ENCODE data around the gene UBE2J1. TPM values are rescaled to one million over a fixed set of nuclear protein-coding genes. Genes with fewer than 3 reads are reported as not detected.
"Not testable (repeated sequence)": the region's sequence is repeated elsewhere in the genome, so short reads cannot be mapped to it uniquely, and the experiment has no call there.

The UBE2J1 gene
- total RNA-seq, 1 donor from 2014 or later = 32.8 TPM

- DNase-seq = no peak
- Mint-ChIP-seq H3K36me3 (ENCODE audit: low read depth) (peaks cover 24% of the 10 kb centered on the region), H3K4me3 (no peak overlapping the region), H3K27me3 (no peaks in the 10 kb centered on the region), H3K27ac (no peak overlapping the region), H3K4me1 (no peaks in the 10 kb centered on the region), H3K9me3 (no peaks in the 10 kb centered on the region)
- TF ChIP-seq CTCF (IDR thresholded peaks at IDR 0.05) = no peak
- intact Hi-C loops (cut with micrococcal nuclease) = no loop called here
- ChIA-PET CTCF (interaction anchor here (0.6 kb wide), 1 partner anchor 297 kb away, joined by 3 read pairs; no protein-coding TSS in a partner anchor), POLR2A (interaction anchor here (0.6 kb wide), 1 partner anchor 41 kb away, joined by 4 read pairs; the partner anchor contains the start of gene UBE2J1)
- no peak for ATAC-seq (ENCODE audit: low read depth)
Observed at GRCh38 chr6:89311853-89312531, 40.5 kb downstream of the UBE2J1 start.

GRCh38 chr6:89311530-89311852 is 41.0 kb downstream of the UBE2J1 start:
- ChIA-PET CTCF (interaction anchor here (0.6 kb wide), 1 partner anchor 297 kb away, joined by 3 read pairs; no protein-coding TSS in a partner anchor), POLR2A (interaction anchor here (0.6 kb wide), 1 partner anchor 41 kb away, joined by 4 read pairs; the partner anchor contains the start of gene UBE2J1)
- Mint-ChIP-seq H3K36me3 (ENCODE audit: low read depth) (peaks cover 20% of the 10 kb centered on the region), H3K27ac (no peak overlapping the region), H3K27me3 (no peaks in the 10 kb centered on the region), H3K4me1 (no peaks in the 10 kb centered on the region), H3K4me3 (no peak overlapping the region), H3K9me3 (no peaks in the 10 kb centered on the region)
- no peak for TF ChIP-seq CTCF (IDR thresholded peaks at IDR 0.05)
- DNase-seq (no peak), ATAC-seq (ENCODE audit: low read depth) (no peak)
- intact Hi-C loops (cut with micrococcal nuclease) = no loop called here

GRCh38 chr6:89310929-89311328 is 41.6 kb downstream of the UBE2J1 start:
- ATAC-seq (ENCODE audit: low read depth) (no peak), DNase-seq (no peak)
- H3K4me3 Mint-ChIP-seq = no peak overlapping the region
- ChIA-PET POLR2A (no interaction called here), CTCF (no interaction called here)
- intact Hi-C loops (cut with micrococcal nuclease) = no loop called here
- peaks cover 17% of the 10 kb centered on the region for H3K36me3 Mint-ChIP-seq (ENCODE audit: low read depth)
- no peak overlapping the region for H3K27ac Mint-ChIP-seq
- H3K4me1 Mint-ChIP-seq = no peaks in the 10 kb centered on the region
- no peaks in the 10 kb centered on the region for H3K9me3 Mint-ChIP-seq
- no peaks in the 10 kb centered on the region for H3K27me3 Mint-ChIP-seq
- TF ChIP-seq CTCF (IDR thresholded peaks at IDR 0.05) = no peak

GRCh38 chr6:89308525-89309395 is 43.8 kb downstream of the UBE2J1 start:
- POLR2A ChIA-PET = no interaction called here
- Mint-ChIP-seq H3K27me3 (no peaks in the 10 kb centered on the region), H3K4me3 (no peak overlapping the region), H3K36me3 (ENCODE audit: low read depth) (no peaks in the 10 kb centered on the region), H3K27ac (no peak overlapping the region), H3K9me3 (no peaks in the 10 kb centered on the region), H3K4me1 (no peaks in the 10 kb centered on the region)
- ATAC-seq (ENCODE audit: low read depth) (no peak), DNase-seq (no peak)
- CTCF ChIA-PET = no interaction called here
- intact Hi-C loops (cut with micrococcal nuclease) = no loop called here
- TF ChIP-seq CTCF (IDR thresholded peaks at IDR 0.05) = no peak

- ATAC-seq (ENCODE audit: low read depth) = not testable (repeated sequence)
Observed at GRCh38 chr6:89304517-89304916, 48.0 kb downstream of the UBE2J1 start.

More at GRCh38 chr6:89304517-89304916, 48.0 kb downstream of the UBE2J1 start:
- H3K27me3 Mint-ChIP-seq; H3K36me3 Mint-ChIP-seq (ENCODE audit: low read depth); CTCF ChIA-PET; H3K27ac Mint-ChIP-seq; H3K4me1 Mint-ChIP-seq; H3K4me3 Mint-ChIP-seq; POLR2A ChIA-PET; intact Hi-C loops (cut with micrococcal nuclease); DNase-seq; H3K9me3 Mint-ChIP-seq: not testable (repeated sequence)

Measured in activated B cell treated with CpG ODN at 0.5 μM for 24 hours (primary cell).